SH-SY5Y (cell line): ENCODE measurements around the gene FNDC3A.

Experiments
- GATA2 ChIP-seq: IDR thresholded peaks from 2 replicates; pipeline ENCODE4 v1.6.1; 2011; ENCODE audit warnings: mild to moderate bottlenecking, low read depth, low read length
- GATA3 ChIP-seq: IDR thresholded peaks from 2 replicates; pipeline ENCODE4 v1.6.1; 2011; ENCODE audit warnings: low read depth, mild to moderate bottlenecking, low read length, moderate library complexity

GRCh38 chr13:49216334-49216733 lies 240.6 kb downstream of the FNDC3A start:
- TF ChIP-seq GATA2 (no peak), GATA3 (no peak)
